Neural crest cell (in vitro differentiated cells): ENCODE measurements around the gene CDH5. TPM values are rescaled to one million over a fixed set of nuclear protein-coding genes. Genes with fewer than 3 reads are reported as not detected.

Source experiments
- DNase-seq: peaks from one replicate; pipeline ENCODE4 v3.0.0; 2021; ENCODE audit warnings: low read depth, mixed read lengths, low spot score
- H3K27ac Mint-ChIP-seq: one replicate; pipeline ENCODE4 v1.8.0; 2021; ENCODE audit warnings: mild to moderate bottlenecking, mixed read lengths; ENCODE audit not compliant: unreplicated experiment
- H3K27me3 Mint-ChIP-seq: 2 replicates; pipeline ENCODE4 v1.8.0; 2021; ENCODE audit warnings: low read depth, mild to moderate bottlenecking, mixed read lengths
- H3K36me3 Mint-ChIP-seq: 2 replicates; pipeline ENCODE4 v1.8.0; 2021; ENCODE audit warnings: low read depth, mild to moderate bottlenecking, mixed read lengths
- H3K4me1 Mint-ChIP-seq: 2 replicates; pipeline ENCODE4 v1.8.0; 2021; ENCODE audit warnings: mixed read lengths
- H3K4me3 Mint-ChIP-seq: one replicate; pipeline ENCODE4 v1.8.0; 2021; ENCODE audit warnings: mild to moderate bottlenecking, mixed read lengths
- H3K9me3 Mint-ChIP-seq: 2 replicates; pipeline ENCODE4 v1.8.0; 2021; ENCODE audit warnings: mixed read lengths
- CTCF ChIP-seq: fragments of 200-600 bp; sonication (generic); conservative IDR thresholded peaks from 2 replicates; pipeline ENCODE4 v1.5.0; 2021; ENCODE audit warnings: antibody characterized with exemption, mild to moderate bottlenecking
- total RNA-seq: library from RNA; stranded (reverse); gene quantifications from 2 replicates; pipeline ENCODE4 v1.2.1, GENCODE V29; 2021

Gene CDH5
- total RNA-seq, 1 donor from 2014 or later: 0.56 TPM

GRCh38 chr16:66416939-66417700 lies 50.6 kb downstream of the CDH5 start:
- H3K36me3 Mint-ChIP-seq: peaks cover 3% of the 10 kb centered on the region
- TF ChIP-seq CTCF: no peak
- no peak overlapping the region for H3K4me3 Mint-ChIP-seq
- no peaks in the 10 kb centered on the region for H3K4me1 Mint-ChIP-seq
- DNase-seq: no peak
- peaks cover 15% of the 10 kb centered on the region for H3K27me3 Mint-ChIP-seq
- H3K27ac Mint-ChIP-seq: no peak overlapping the region
- H3K9me3 Mint-ChIP-seq: peaks cover 11% of the 10 kb centered on the region

DNA sequence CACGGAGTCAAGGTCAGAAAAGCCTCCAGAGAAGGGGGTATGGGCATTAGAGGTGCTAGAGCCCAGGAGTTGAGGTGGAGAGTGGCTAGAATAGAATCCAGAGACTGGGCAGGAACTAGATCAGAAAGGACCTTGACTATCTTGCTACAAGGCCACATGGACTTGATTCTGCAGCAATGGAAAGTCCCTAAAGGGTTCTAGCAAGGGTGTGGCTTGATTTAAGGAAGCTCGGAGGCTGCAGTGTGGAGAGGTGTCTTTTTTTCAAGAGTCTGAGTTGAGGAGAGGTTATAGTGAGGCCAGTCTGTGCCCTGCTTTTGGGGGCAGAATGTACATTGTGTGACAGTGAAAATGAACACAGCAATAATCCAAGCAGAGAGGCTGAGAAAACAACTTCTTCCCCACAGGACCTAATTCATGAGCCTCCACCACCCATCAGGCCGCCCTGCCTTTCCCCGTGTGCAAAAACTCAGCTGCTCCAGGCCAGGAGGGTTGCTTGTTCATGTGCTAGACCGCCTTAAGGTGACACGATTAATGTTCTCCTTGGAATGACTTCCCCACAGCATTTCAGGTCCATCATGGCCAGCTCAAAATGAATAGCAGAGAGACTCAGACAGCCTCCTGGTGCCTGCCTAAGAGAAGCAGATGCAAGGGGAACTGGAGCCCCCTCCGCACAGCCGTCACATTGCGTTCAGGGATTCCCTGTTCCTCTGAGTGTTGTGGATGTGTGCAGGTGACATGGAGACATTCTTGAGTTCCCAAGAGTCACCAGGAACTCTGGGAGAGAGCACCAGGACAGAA lies 51.9 kb downstream of the CDH5 start:
- TF ChIP-seq CTCF: no peak
- H3K36me3 Mint-ChIP-seq: no peaks in the 10 kb centered on the region
- H3K27ac Mint-ChIP-seq: no peak overlapping the region
- no peak for DNase-seq
- no peak overlapping the region for H3K4me3 Mint-ChIP-seq
- H3K27me3 Mint-ChIP-seq: peaks cover 21% of the 10 kb centered on the region
- peaks cover 11% of the 10 kb centered on the region for H3K9me3 Mint-ChIP-seq
- H3K4me1 Mint-ChIP-seq: no peaks in the 10 kb centered on the region

DNA sequence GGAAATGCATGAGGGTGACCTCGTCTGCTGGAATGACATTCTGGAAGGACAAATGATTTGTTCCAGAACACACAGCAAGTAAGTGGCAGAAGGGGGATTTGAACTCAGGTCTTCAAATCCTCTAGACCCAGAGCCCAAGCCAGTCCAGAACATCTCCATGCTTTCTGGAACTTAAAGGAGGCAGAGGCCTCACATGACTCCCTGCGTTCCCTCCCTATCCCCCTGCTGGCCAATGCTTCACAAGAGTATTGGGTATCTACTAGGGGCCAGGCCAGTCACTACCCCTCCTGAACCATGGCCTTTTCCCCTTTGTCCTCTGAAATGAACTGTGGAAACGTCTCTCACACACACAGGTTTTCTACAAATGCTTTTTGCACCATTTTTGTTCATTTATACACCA lies 53.0 kb downstream of the CDH5 start:
- no peak for DNase-seq
- no peaks in the 10 kb centered on the region for H3K36me3 Mint-ChIP-seq
- no peak overlapping the region for H3K4me3 Mint-ChIP-seq
- no peaks in the 10 kb centered on the region for H3K4me1 Mint-ChIP-seq
- no peak overlapping the region for H3K27ac Mint-ChIP-seq
- peaks cover 33% of the 10 kb centered on the region for H3K27me3 Mint-ChIP-seq
- no peak for TF ChIP-seq CTCF
- peaks cover 8% of the 10 kb centered on the region for H3K9me3 Mint-ChIP-seq

DNA sequence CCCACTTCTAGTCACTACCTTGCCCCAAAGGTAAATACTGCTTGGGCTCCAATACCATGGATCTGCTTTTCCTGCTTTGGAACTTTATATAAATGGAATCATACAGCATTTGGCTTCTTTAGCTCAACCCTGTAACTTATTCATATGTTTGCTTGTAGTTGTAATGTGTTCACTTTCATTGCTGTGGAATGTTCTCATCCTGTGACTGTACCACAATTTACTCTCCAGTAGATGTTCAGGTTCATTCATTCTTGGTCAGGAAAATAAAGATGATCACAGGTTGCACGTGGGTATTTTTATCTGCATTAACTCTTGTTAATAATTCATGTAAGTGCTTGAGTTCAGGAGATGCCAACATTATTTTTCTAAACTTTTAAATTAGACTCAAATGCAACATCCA lies 53.9 kb downstream of the CDH5 start:
- H3K9me3 Mint-ChIP-seq: peaks cover 8% of the 10 kb centered on the region
- no peak overlapping the region for H3K27ac Mint-ChIP-seq
- H3K36me3 Mint-ChIP-seq: no peaks in the 10 kb centered on the region
- TF ChIP-seq CTCF: no peak
- H3K27me3 Mint-ChIP-seq: peaks cover 42% of the 10 kb centered on the region
- H3K4me3 Mint-ChIP-seq: no peak overlapping the region
- no peaks in the 10 kb centered on the region for H3K4me1 Mint-ChIP-seq
- no peak for DNase-seq

GRCh38 chr16:66421891-66422290 lies 55.4 kb downstream of the CDH5 start:
- H3K36me3 Mint-ChIP-seq: no peaks in the 10 kb centered on the region
- no peak for TF ChIP-seq CTCF

More at GRCh38 chr16:66421891-66422290, 55.4 kb downstream of the CDH5 start:
- peaks cover 5% of the 10 kb centered on the region for H3K4me1 Mint-ChIP-seq
- no peak overlapping the region for H3K27ac Mint-ChIP-seq
- no peak overlapping the region for H3K4me3 Mint-ChIP-seq
- peaks cover 4% of the 10 kb centered on the region for H3K9me3 Mint-ChIP-seq
- H3K27me3 Mint-ChIP-seq: peaks cover 53% of the 10 kb centered on the region
- no peak for DNase-seq
